Endodermal cell (in vitro differentiated cells): ENCODE results near the gene SLC39A3. TPM values are rescaled to one million over a fixed set of nuclear protein-coding genes. Genes with fewer than 3 reads are reported as not detected.

ENCODE experiments used
- DNase-seq: peaks from one replicate; pipeline ENCODE4 v3.0.0-alpha.2; 2017
- H3K27ac ChIP-seq: 2 replicates; pipeline ENCODE4 v1.5.1; 2013; ENCODE audit warnings: mild to moderate bottlenecking, low read depth, low read length, moderate library complexity
- H3K27me3 ChIP-seq: 2 replicates; pipeline ENCODE4 v1.6.1; 2013; ENCODE audit warnings: mild to moderate bottlenecking, low read length, moderate library complexity; ENCODE audit not compliant: insufficient read depth, control insufficient read depth, poor library complexity, severe bottlenecking
- H3K36me3 ChIP-seq: 2 replicates; pipeline ENCODE4 v1.7.0; 2013; ENCODE audit warnings: mild to moderate bottlenecking, low read length, moderate library complexity; ENCODE audit not compliant: control insufficient read depth, insufficient read depth
- H3K4me1 ChIP-seq: one replicate; pipeline ENCODE4 v1.7.0; 2013; ENCODE audit warnings: low read length; ENCODE audit not compliant: control insufficient read depth, insufficient read depth
- H3K4me3 ChIP-seq: 2 replicates; pipeline ENCODE4 v1.5.1; 2013; ENCODE audit warnings: mild to moderate bottlenecking, low read length, moderate library complexity
- H3K9ac ChIP-seq: 2 replicates; pipeline ENCODE4 v1.6.1; 2013; ENCODE audit warnings: mild to moderate bottlenecking, low read length, moderate library complexity; ENCODE audit not compliant: poor library complexity, severe bottlenecking; ENCODE audit errors: extremely low read depth
- H3K9me3 ChIP-seq: 2 replicates; pipeline ENCODE4 v1.6.1; 2013; ENCODE audit warnings: mild to moderate bottlenecking, low read length, moderate library complexity; ENCODE audit not compliant: control insufficient read depth
- H3K27ac Mint-ChIP-seq: 2 replicates; pipeline ENCODE4 v1.8.0; 2020; ENCODE audit warnings: mixed read lengths
- H3K27me3 Mint-ChIP-seq: 2 replicates; pipeline ENCODE4 v1.8.0; 2021; ENCODE audit warnings: mild to moderate bottlenecking, mixed read lengths; ENCODE audit not compliant: insufficient read depth
- H3K36me3 Mint-ChIP-seq: 2 replicates; pipeline ENCODE4 v1.8.0; 2020; ENCODE audit warnings: low read depth, mixed read lengths
- H3K4me1 Mint-ChIP-seq: 2 replicates; pipeline ENCODE4 v1.8.0; 2020; ENCODE audit warnings: mixed read lengths
- H3K4me3 Mint-ChIP-seq: 2 replicates; pipeline ENCODE4 v1.8.0; 2020; ENCODE audit warnings: mild to moderate bottlenecking, moderate library complexity, mixed read lengths
- H3K9me3 Mint-ChIP-seq: 2 replicates; pipeline ENCODE4 v1.8.0; 2020; ENCODE audit warnings: mild to moderate bottlenecking, mixed read lengths
- CTCF ChIP-seq: fragments of 200-600 bp; sonication (generic); conservative IDR thresholded peaks from 2 replicates; pipeline ENCODE4 v1.5.0; 2021; ENCODE audit warnings: antibody characterized with exemption, mild to moderate bottlenecking
- WGBS, 2 experiments: methylation state at CpG; one replicate each; pipeline versions ENCODE4 v1.1.5 to v1.1.7; 2013; ENCODE audit warnings: missing lambda C conversion rate in 2 of 2, mixed read lengths in 1 of 2; ENCODE audit not compliant: insufficient coverage in 1 of 2, insufficient read length in 1 of 2; 5-methylcytosine and 5-hydroxymethylcytosine counted together
- total RNA-seq, 2 donors: library from RNA; stranded (reverse); fragmentation: NEBNext Ultra II Directional in 1 of 2; extraction: Animal tissue kit (Norgen Biotek cat#: 25700) in 1 of 2; gene quantifications; 2 replicates in 1 of 2; 3 replicates in 1 of 2; pipeline ENCODE4 v1.2.1, GENCODE V29; 2021

SLC39A3 gene
- total RNA-seq, 2 donors from 2014 or later = 25.3 to 28.6 TPM

GRCh38 chr19:2694196-2694595 is 45.6 kb downstream of the SLC39A3 start:
- Mint-ChIP-seq H3K27ac (no peak overlapping the region), H3K36me3 (peaks cover 2% of the 10 kb centered on the region), H3K27me3 (no peaks in the 10 kb centered on the region), H3K9me3 (no peaks in the 10 kb centered on the region), H3K4me3 (no peak overlapping the region), H3K4me1 (no peaks in the 10 kb centered on the region)
- Histone ChIP-seq H3K36me3 (no peaks in the 10 kb centered on the region), H3K9me3 (no peaks in the 10 kb centered on the region), H3K27me3 (no peaks in the 10 kb centered on the region), H3K4me1 (no peaks in the 10 kb centered on the region), H3K27ac (no peak overlapping the region), H3K4me3 (no peak overlapping the region), H3K9ac (no peak overlapping the region)
- TF ChIP-seq CTCF = no peak
- WGBS, 2 experiments = 74 to 81% methylated on average over 4 to 5 of the region's 5 CpGs
- no peak for DNase-seq

- H3K36me3 Mint-ChIP-seq = peaks cover 2% of the 10 kb centered on the region
- Histone ChIP-seq H3K9me3 (no peaks in the 10 kb centered on the region), H3K9ac (no peak overlapping the region), H3K36me3 (no peaks in the 10 kb centered on the region), H3K27ac (no peak overlapping the region), H3K4me1 (no peaks in the 10 kb centered on the region), H3K4me3 (no peak overlapping the region), H3K27me3 (no peaks in the 10 kb centered on the region)
- no peak for TF ChIP-seq CTCF
- H3K9me3 Mint-ChIP-seq = no peaks in the 10 kb centered on the region
- H3K27me3 Mint-ChIP-seq = no peaks in the 10 kb centered on the region
- 85 to 92% methylated on average over 5 to 11 of the region's 12 CpGs for WGBS, 2 experiments
- no peak overlapping the region for H3K27ac Mint-ChIP-seq
- no peak for DNase-seq
- no peak overlapping the region for H3K4me3 Mint-ChIP-seq
- H3K4me1 Mint-ChIP-seq = no peaks in the 10 kb centered on the region
Observed at GRCh38 chr19:2693492-2694160, 46.2 kb downstream of the SLC39A3 start.

- no peaks in the 10 kb centered on the region for H3K27me3 ChIP-seq
- no peaks in the 10 kb centered on the region for H3K9me3 ChIP-seq
- H3K4me1 Mint-ChIP-seq = no peaks in the 10 kb centered on the region
- H3K9me3 Mint-ChIP-seq = no peaks in the 10 kb centered on the region
- peaks cover 2% of the 10 kb centered on the region for H3K36me3 Mint-ChIP-seq
- 88 to 89% methylated on average over 7 to 9 of the region's 9 CpGs for WGBS, 2 experiments
- no peaks in the 10 kb centered on the region for H3K4me1 ChIP-seq
- no peak overlapping the region for H3K9ac ChIP-seq
- TF ChIP-seq CTCF = no peak
- DNase-seq = no peak
- H3K27me3 Mint-ChIP-seq = no peaks in the 10 kb centered on the region
- no peaks in the 10 kb centered on the region for H3K36me3 ChIP-seq
- no peak overlapping the region for H3K4me3 ChIP-seq
- H3K4me3 Mint-ChIP-seq = no peak overlapping the region
- no peak overlapping the region for H3K27ac ChIP-seq
- no peak overlapping the region for H3K27ac Mint-ChIP-seq
Observed at GRCh38 chr19:2691951-2692350, 47.9 kb downstream of the SLC39A3 start.
